ENCODE results near the gene THEMIS.

GRCh38 chr6:127933137-127933536 is 32.3 kb upstream of the THEMIS start:
- TF ChIP-seq YY1 (IDR thresholded peaks at IDR 0.05; ENCODE audit: insufficient read depth, insufficient read length), result no peak
- TF ChIP-seq ZNF274 (IDR thresholded peaks at IDR 0.05; ENCODE audit: low read depth, low read length), result no peak
- TF ChIP-seq SUZ12 (IDR thresholded peaks at IDR 0.05; ENCODE audit: extremely low read depth, insufficient read depth, insufficient read length), result no peak
